Mesenchymal stem cell (in vitro differentiated cells and primary cell): Measurements from ENCODE around the gene COQ7.

Experiments used
- DNase-seq: peaks from one replicate; pipeline ENCODE4 v3.0.0-alpha.2; 2013
- H2AFZ ChIP-seq: one replicate; pipeline ENCODE4 v1.6.1; 2013; ENCODE audit warnings: low read depth, mild to moderate bottlenecking, control low read depth, inconsistent platforms, low read length, moderate library complexity
- H2AK5ac ChIP-seq: 2 replicates; pipeline ENCODE4 v1.6.1; 2013; ENCODE audit warnings: low read length, moderate library complexity, mild to moderate bottlenecking, inconsistent platforms; ENCODE audit not compliant: severe bottlenecking
- H2BK120ac ChIP-seq: one replicate; pipeline ENCODE4 v1.6.1; 2013; ENCODE audit warnings: low read depth, mild to moderate bottlenecking, inconsistent platforms, low read length, moderate library complexity
- H2BK12ac ChIP-seq, 2 experiments: one replicate each; pipeline ENCODE4 v1.6.1; 2013; ENCODE audit warnings: inconsistent platforms in 2 of 2, low read length in 2 of 2, mild to moderate bottlenecking in 2 of 2, moderate library complexity in 2 of 2, control low read depth in 1 of 2
- H2BK15ac ChIP-seq: one replicate; pipeline ENCODE4 v1.6.1; 2013; ENCODE audit warnings: mild to moderate bottlenecking, low read depth, inconsistent platforms; ENCODE audit not compliant: poor library complexity, severe bottlenecking
- H2BK5ac ChIP-seq: 2 replicates; pipeline ENCODE4 v1.6.1; 2013; ENCODE audit warnings: low read depth, mild to moderate bottlenecking, low read length, control low read depth, inconsistent platforms; ENCODE audit not compliant: poor library complexity, severe bottlenecking
- H3K14ac ChIP-seq, 2 experiments: one replicate each; pipeline ENCODE4 v1.6.1; 2013; ENCODE audit warnings: inconsistent platforms in 2 of 2, low read length in 2 of 2, control low read depth in 1 of 2, mild to moderate bottlenecking in 1 of 2, moderate library complexity in 1 of 2
- H3K18ac ChIP-seq, 2 experiments: one replicate each; pipeline ENCODE4 v1.6.1; 2013; ENCODE audit warnings: inconsistent platforms in 2 of 2, low read length in 2 of 2, control low read depth in 1 of 2, low read depth in 1 of 2, mild to moderate bottlenecking in 1 of 2
- H3K23ac ChIP-seq, 2 experiments: one replicate each; pipeline ENCODE4 v1.6.1; 2013; ENCODE audit warnings: inconsistent platforms in 2 of 2, low read length in 2 of 2, mild to moderate bottlenecking in 2 of 2, moderate library complexity in 2 of 2, control low read depth in 1 of 2
- H3K27ac ChIP-seq: 2 replicates; pipeline ENCODE4 v1.5.1; 2013; ENCODE audit warnings: mild to moderate bottlenecking, moderate library complexity, low read length, control low read depth, inconsistent platforms; ENCODE audit not compliant: poor library complexity, severe bottlenecking
- H3K27me3 ChIP-seq, 2 experiments: 2 replicates each; pipeline versions ENCODE4 v1.6.1 to v1.7.0; 2013; ENCODE audit warnings: low read length in 2 of 2, mild to moderate bottlenecking in 2 of 2, moderate library complexity in 2 of 2, control low read depth in 1 of 2, inconsistent platforms in 1 of 2; ENCODE audit not compliant: control insufficient read depth in 1 of 2, insufficient read depth in 1 of 2
- H3K36me3 ChIP-seq, 2 experiments: 2 replicates each; pipeline versions ENCODE4 v1.6.1 to v1.7.0; 2013; ENCODE audit warnings: low read length in 2 of 2, control low read depth in 1 of 2, inconsistent platforms in 1 of 2, low read depth in 1 of 2, mild to moderate bottlenecking in 1 of 2; ENCODE audit not compliant: insufficient read depth in 2 of 2, control insufficient read depth in 1 of 2
- H3K4ac ChIP-seq, 2 experiments: one replicate each; pipeline ENCODE4 v1.6.1; 2013; ENCODE audit warnings: inconsistent platforms in 2 of 2, low read length in 2 of 2, mild to moderate bottlenecking in 2 of 2, moderate library complexity in 2 of 2, control low read depth in 1 of 2, low read depth in 1 of 2
- H3K4me1 ChIP-seq: 2 replicates; pipeline ENCODE4 v1.6.1; 2013; ENCODE audit warnings: low read depth, low read length, control low read depth; ENCODE audit not compliant: control insufficient read depth, insufficient read depth
- H3K4me2 ChIP-seq: 2 replicates; pipeline ENCODE4 v1.6.1; 2013; ENCODE audit warnings: low read length, mild to moderate bottlenecking, inconsistent platforms; ENCODE audit not compliant: poor library complexity, severe bottlenecking
- H3K4me3 ChIP-seq, 2 experiments: 2 replicates each; pipeline versions ENCODE4 v1.5.1 to v1.7.0; 2013; ENCODE audit warnings: low read length in 2 of 2, mild to moderate bottlenecking in 2 of 2, control low read depth in 1 of 2, low read depth in 1 of 2; ENCODE audit not compliant: insufficient read depth in 1 of 2
- H3K79me1 ChIP-seq: replicated peaks from 2 replicates; pipeline ENCODE4 v1.6.1; 2013; ENCODE audit warnings: mild to moderate bottlenecking, control low read depth, low read length, inconsistent platforms; ENCODE audit not compliant: poor library complexity, severe bottlenecking
- H3K9ac ChIP-seq: 2 replicates; pipeline ENCODE4 v1.7.0; 2013; ENCODE audit warnings: mild to moderate bottlenecking, low read length, moderate library complexity
- H3K9me3 ChIP-seq: 2 replicates; pipeline ENCODE4 v1.7.0; 2013; ENCODE audit warnings: mild to moderate bottlenecking, low read length; ENCODE audit not compliant: control insufficient read depth
- H4K8ac ChIP-seq: one replicate; pipeline ENCODE4 v1.6.1; 2013; ENCODE audit warnings: inconsistent platforms, mild to moderate bottlenecking, low read length, moderate library complexity
- H4K91ac ChIP-seq: one replicate; pipeline ENCODE4 v1.6.1; 2013; ENCODE audit warnings: mild to moderate bottlenecking, low read length, inconsistent platforms
- WGBS: methylation state at CpG from one replicate; pipeline ENCODE4 v1.1.7; 2013; ENCODE audit warnings: mixed read lengths; 5-methylcytosine and 5-hydroxymethylcytosine counted together

Gene COQ7

DNA sequence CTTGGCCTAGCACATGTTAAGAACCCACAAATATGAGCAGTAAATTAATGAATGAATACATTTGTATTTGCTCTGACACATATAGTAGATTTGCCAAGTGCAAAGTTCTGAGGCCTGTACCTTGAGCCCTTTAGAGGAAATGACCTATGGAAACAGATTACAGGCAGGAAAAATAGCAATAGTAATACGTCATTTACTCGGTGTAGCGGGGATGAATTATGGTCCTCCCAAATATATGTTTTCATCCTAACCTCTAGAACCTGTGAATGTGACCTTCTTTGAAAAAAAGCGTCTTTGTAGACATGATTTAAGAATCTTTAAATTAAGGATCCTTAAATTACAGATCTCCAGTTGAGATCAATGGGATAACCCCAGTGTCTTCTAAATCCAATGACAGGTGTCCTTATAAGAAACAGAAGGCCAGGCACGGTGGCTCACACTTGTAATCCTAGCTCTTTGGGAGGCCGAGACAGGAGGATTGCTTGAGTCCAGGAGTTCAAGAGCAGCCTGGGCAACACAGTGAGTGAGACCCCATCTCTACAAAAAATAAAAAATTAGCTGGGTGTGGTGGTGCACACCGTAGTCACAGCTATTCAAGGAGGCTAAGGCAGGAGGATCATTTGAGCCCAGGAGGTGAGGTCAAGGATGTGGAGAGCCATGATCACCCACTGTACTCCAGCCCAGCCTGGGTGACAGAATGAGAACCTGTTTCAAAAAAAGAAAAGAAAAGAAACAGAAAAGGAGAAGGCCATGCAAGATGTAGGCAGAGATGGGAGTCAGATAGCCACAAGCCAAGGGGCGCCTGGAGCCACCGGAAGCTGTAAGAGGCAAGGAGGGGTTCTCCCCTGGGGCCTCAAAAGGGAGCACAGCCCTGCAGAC lies 41.2 kb downstream of the COQ7 start:
- H4K8ac ChIP-seq: no peak overlapping the region
- peaks cover 30% of the 10 kb centered on the region for H3K4me1 ChIP-seq
- 98% methylated on average over 5 of the region's 9 CpGs for WGBS

DNA sequence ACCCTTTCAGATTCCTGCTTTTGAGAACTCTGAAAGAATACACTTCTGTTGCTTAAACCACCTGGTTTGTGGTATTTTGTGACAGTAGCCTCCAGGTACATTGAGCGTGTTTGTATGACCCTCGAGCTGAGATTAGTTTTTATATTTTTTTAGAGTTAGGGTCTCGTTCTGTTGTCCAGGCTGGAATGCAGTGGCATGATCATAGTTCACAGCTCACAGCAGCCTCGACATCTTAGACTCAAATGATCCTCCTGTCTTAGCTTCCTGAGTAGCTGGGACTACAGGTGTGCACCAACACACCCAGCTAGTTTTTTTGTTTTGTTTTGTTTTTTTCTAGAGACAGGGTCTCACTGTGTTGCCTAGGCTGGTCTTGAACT lies 41.9 kb downstream of the COQ7 start:
- Histone ChIP-seq H3K4me3 (no peak overlapping the region), H2AFZ (no peak overlapping the region), H4K91ac (no peak overlapping the region), H3K23ac (no peak overlapping the region), H4K8ac (no peak overlapping the region), H3K4ac (no peak overlapping the region), H3K4me2 (no peak overlapping the region), H3K14ac (no peak overlapping the region), H2BK15ac (no peak overlapping the region), H2BK12ac (no peak overlapping the region), H3K4me1 (peaks cover 29% of the 10 kb centered on the region), H3K27ac (no peak overlapping the region), H2BK5ac (no peak overlapping the region), H2BK120ac (no peak overlapping the region), H3K27me3 (no peaks in the 10 kb centered on the region), H3K36me3 (no peaks in the 10 kb centered on the region), H3K9me3 (no peaks in the 10 kb centered on the region), H3K18ac (no peak overlapping the region), H3K79me1 (no peaks in the 10 kb centered on the region), H3K9ac (no peak overlapping the region), H2AK5ac (peak overlapping the region; percentile 33)
- DNase-seq: no peak
- 83% methylated on average over 4 of the region's 4 CpGs for WGBS

More for the DNA sequence above, 41.2 kb downstream of the COQ7 start:
- no peaks in the 10 kb centered on the region for H3K27me3 ChIP-seq
- H3K27ac ChIP-seq: peak overlapping the region; percentile 95
- H2AK5ac ChIP-seq: peak overlapping the region; percentile 33
- H2BK5ac ChIP-seq: no peak overlapping the region
- H3K79me1 ChIP-seq: no peaks in the 10 kb centered on the region
- no peak overlapping the region for H2BK15ac ChIP-seq
- no peaks in the 10 kb centered on the region for H3K9me3 ChIP-seq
- H3K4me2 ChIP-seq: no peak overlapping the region
- no peak overlapping the region for H3K4ac ChIP-seq
- H3K23ac ChIP-seq: no peak overlapping the region
- H2AFZ ChIP-seq: no peak overlapping the region
- DNase-seq: no peak
- H2BK12ac ChIP-seq: no peak overlapping the region
- H3K36me3 ChIP-seq: no peaks in the 10 kb centered on the region
- H3K9ac ChIP-seq: no peak overlapping the region
- no peak overlapping the region for H3K4me3 ChIP-seq
- no peak overlapping the region for H3K14ac ChIP-seq
- no peak overlapping the region for H3K18ac ChIP-seq
- no peak overlapping the region for H4K91ac ChIP-seq
- no peak overlapping the region for H2BK120ac ChIP-seq

DNA sequence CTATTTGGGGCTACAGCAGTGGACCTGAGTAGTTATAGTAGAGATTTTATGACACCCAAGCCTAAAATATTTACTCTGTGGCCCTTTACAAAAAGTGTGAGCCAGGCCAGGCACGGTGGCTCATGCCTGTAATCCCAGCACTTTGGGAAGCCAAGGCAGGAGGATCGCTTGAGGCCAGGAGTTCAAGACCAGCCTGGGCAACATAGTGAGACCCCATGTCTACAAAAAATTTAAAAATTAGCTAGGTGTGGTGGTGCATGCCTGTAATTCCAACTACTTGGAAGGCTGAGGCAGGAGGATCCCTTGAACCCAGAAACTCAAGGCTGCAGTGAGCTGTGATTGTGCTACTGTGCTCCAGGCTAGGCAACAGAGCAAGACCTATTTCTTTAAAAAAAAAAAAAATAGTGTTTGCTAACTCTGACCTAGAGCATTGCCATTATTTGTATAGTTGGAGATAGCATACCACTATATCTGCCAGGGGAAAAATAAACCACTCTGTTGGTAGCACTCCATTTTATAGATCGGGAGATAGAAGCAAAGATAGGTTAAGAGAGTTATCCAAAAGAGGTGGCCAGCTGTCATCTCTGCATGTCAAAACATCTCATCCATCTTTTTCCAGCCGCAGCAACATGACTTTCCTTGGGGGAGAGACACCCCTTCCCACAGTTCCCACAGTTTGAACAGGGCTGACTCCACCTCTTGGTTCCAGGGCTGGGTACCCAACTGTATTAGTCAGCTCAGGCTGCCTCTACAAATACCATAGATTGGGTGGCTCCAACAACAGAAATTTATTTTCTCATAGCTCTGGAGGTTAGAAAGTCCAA lies 43.3 kb downstream of the COQ7 start:
- 86% methylated on average over 4 of the region's 4 CpGs for WGBS
- DNase-seq: no peak
- H2BK15ac ChIP-seq: no peak overlapping the region
- no peak overlapping the region for H3K23ac ChIP-seq
- H3K4ac ChIP-seq: no peak overlapping the region
- peaks cover 36% of the 10 kb centered on the region for H3K4me1 ChIP-seq
- no peaks in the 10 kb centered on the region for H3K9me3 ChIP-seq
- H2BK5ac ChIP-seq: no peak overlapping the region
- H3K27me3 ChIP-seq: no peaks in the 10 kb centered on the region
- H3K4me2 ChIP-seq: no peak overlapping the region
- H4K8ac ChIP-seq: no peak overlapping the region
- no peak overlapping the region for H3K9ac ChIP-seq
- H3K14ac ChIP-seq: no peak overlapping the region
- H3K79me1 ChIP-seq: no peaks in the 10 kb centered on the region
- peaks cover 7 to 10% of the 10 kb centered on the region in 2 experiments for H3K36me3 ChIP-seq
- H3K4me3 ChIP-seq: no peak overlapping the region
- H2BK12ac ChIP-seq: no peak overlapping the region
- H4K91ac ChIP-seq: no peak overlapping the region
- H2BK120ac ChIP-seq: no peak overlapping the region
- H3K18ac ChIP-seq: peak overlapping the region in 1 of 2 experiments; percentile 29
- peak overlapping the region; percentile 72 for H2AK5ac ChIP-seq
- no peak overlapping the region for H3K27ac ChIP-seq
- H2AFZ ChIP-seq: no peak overlapping the region

DNA sequence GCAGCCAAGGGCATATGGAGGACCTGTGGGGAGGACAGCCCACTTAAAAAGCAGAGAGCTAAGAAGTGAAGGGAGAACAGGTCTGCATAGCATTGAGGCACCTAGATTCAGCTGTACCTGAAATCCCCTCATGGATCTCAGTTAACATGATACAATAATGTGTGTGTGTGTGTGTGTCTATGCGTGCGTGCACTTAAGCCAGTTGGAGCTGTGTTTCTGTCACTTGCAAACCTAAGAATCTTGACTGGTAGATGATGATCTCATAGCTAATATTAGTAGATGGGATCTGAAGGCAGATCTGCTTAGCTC lies 44.6 kb downstream of the COQ7 start:
- H2AK5ac ChIP-seq: no peak overlapping the region
- no peak overlapping the region for H3K14ac ChIP-seq
- no peak overlapping the region for H3K4ac ChIP-seq
- no peak overlapping the region for H2BK120ac ChIP-seq
- 95% methylated on average over 2 of the region's 2 CpGs for WGBS
- H3K9ac ChIP-seq: no peak overlapping the region
- DNase-seq: no peak
- H2BK15ac ChIP-seq: no peak overlapping the region
- H3K27me3 ChIP-seq: no peaks in the 10 kb centered on the region
- H3K9me3 ChIP-seq: no peaks in the 10 kb centered on the region
- H3K18ac ChIP-seq: peak overlapping the region in 1 of 2 experiments; percentile 15
- H2BK12ac ChIP-seq: no peak overlapping the region
- H2AFZ ChIP-seq: no peak overlapping the region
- H3K27ac ChIP-seq: no peak overlapping the region
- no peak overlapping the region for H3K23ac ChIP-seq
- no peak overlapping the region for H3K4me3 ChIP-seq
- peaks cover 35% of the 10 kb centered on the region for H3K4me1 ChIP-seq
- no peak overlapping the region for H2BK5ac ChIP-seq
- H3K4me2 ChIP-seq: no peak overlapping the region
- no peak overlapping the region for H4K91ac ChIP-seq
- peaks cover 13 to 20% of the 10 kb centered on the region in 2 experiments for H3K36me3 ChIP-seq
- no peak overlapping the region for H4K8ac ChIP-seq
- H3K79me1 ChIP-seq: no peaks in the 10 kb centered on the region
